Loucy (cell line): ENCODE measurements around the gene KIAA1549.

ENCODE experiments used
- CTCF ChIP-seq: fragments of 200-600 bp; sonication (generic); conservative IDR thresholded peaks from 2 replicates; pipeline ENCODE4 v1.5.1; 2014; ENCODE audit warnings: mild to moderate bottlenecking, antibody characterized with exemption, low read length
- EZH2phosphoT487 ChIP-seq: fragments of 200-600 bp; IDR thresholded peaks from 2 replicates; pipeline ENCODE4 v1.6.1; 2018; ENCODE audit warnings: antibody characterized with exemption, mild to moderate bottlenecking, moderate library complexity, borderline replicate concordance

GRCh38 chr7:138809346-138809745, 171.8 kb downstream of the KIAA1549 start:
- TF ChIP-seq CTCF (no peak), EZH2phosphoT487 (no peak)
